HG03439 (cell line): Measurements from ENCODE around the gene CD8B.

Experiments
- ATAC-seq: cut with Tn5 transposase; IDR thresholded peaks from one replicate; pipeline ENCODE4 v1.9.1; 2021; ENCODE audit warnings: mild to moderate bottlenecking, moderate library complexity; ENCODE audit not compliant: unreplicated experiment

CD8B gene

GRCh38 chr2:86775338-86775737, 86.3 kb downstream of the CD8B start:
- no peak for ATAC-seq

GRCh38 chr2:86774862-86775261, 86.8 kb downstream of the CD8B start:
- ATAC-seq, result no peak

- ATAC-seq, result no peak
These were observed 89.1 kb downstream of the CD8B start for GRCh38 chr2:86772611-86773010.

- no peak for ATAC-seq
These were observed 90.8 kb downstream of the CD8B start for GRCh38 chr2:86770816-86771301.

- no peak for ATAC-seq
These were observed 91.8 kb downstream of the CD8B start for GRCh38 chr2:86769838-86770237.

- ATAC-seq, result no peak
These were observed 93.3 kb downstream of the CD8B start for GRCh38 chr2:86768189-86768949.
